Measurements from ENCODE around the gene PPM1L.

PPM1L gene

GRCh38 chr3:160886421-160886820 lies 130.4 kb downstream of the PPM1L start:
- no peak for DNase-seq (ENCODE audit: extremely low read depth, low read depth)
- TF ChIP-seq CTCF (IDR thresholded peaks at IDR 0.05; ENCODE audit: low read depth, low read length) = no peak

- no peak for TF ChIP-seq CTCF (IDR thresholded peaks at IDR 0.05; ENCODE audit: low read depth, low read length)
- no peak for DNase-seq (ENCODE audit: extremely low read depth, low read depth)
Observed at GRCh38 chr3:160893207-160893606, 137.2 kb downstream of the PPM1L start.

GRCh38 chr3:160904691-160905090 lies 148.7 kb downstream of the PPM1L start:
- no peak for TF ChIP-seq CTCF (IDR thresholded peaks at IDR 0.05; ENCODE audit: low read depth, low read length)
- DNase-seq (ENCODE audit: extremely low read depth, low read depth) = no peak

- no peak for DNase-seq (ENCODE audit: extremely low read depth, low read depth)
- no peak for TF ChIP-seq CTCF (IDR thresholded peaks at IDR 0.05; ENCODE audit: low read depth, low read length)
Observed at GRCh38 chr3:160906646-160907045, 150.6 kb downstream of the PPM1L start.

GRCh38 chr3:160909917-160910316 lies 153.9 kb downstream of the PPM1L start:
- TF ChIP-seq CTCF (IDR thresholded peaks at IDR 0.05; ENCODE audit: low read depth, low read length) = no peak
- no peak for DNase-seq (ENCODE audit: extremely low read depth, low read depth)

- no peak for DNase-seq (ENCODE audit: extremely low read depth, low read depth)
- TF ChIP-seq CTCF (IDR thresholded peaks at IDR 0.05; ENCODE audit: low read depth, low read length) = no peak
Observed at GRCh38 chr3:160911411-160911810, 155.4 kb downstream of the PPM1L start.

- DNase-seq (ENCODE audit: extremely low read depth, low read depth) = no peak
- TF ChIP-seq CTCF (IDR thresholded peaks at IDR 0.05; ENCODE audit: low read depth, low read length) = no peak
Observed at GRCh38 chr3:160916472-160916871, 160.4 kb downstream of the PPM1L start.

Data from AG09319 (cell line).